Keratinocyte (primary cell): Measurements from ENCODE around the gene INPP4B. TPM values are rescaled to one million over a fixed set of nuclear protein-coding genes. Genes with fewer than 3 reads are reported as not detected.

ENCODE experiments used
- DNase-seq: peaks from one replicate; pipeline ENCODE4 v3.0.0-alpha.2; 2011; ENCODE audit warnings: low read depth, missing footprints, low spot score
- FAIRE-seq: peaks from 2 replicates; lab custom pipeline; 2011; peaks lifted over from hg19 to GRCh38; lab: Jason Lieb, UNC
- H2AFZ ChIP-seq: 2 replicates; pipeline ENCODE4 v1.6.0; 2012; ENCODE audit warnings: low read length, control low read depth, inconsistent platforms; ENCODE audit not compliant: control insufficient read depth
- H3K27ac ChIP-seq: 2 replicates; pipeline ENCODE4 v1.5.1; 2011; ENCODE audit warnings: low read length; ENCODE audit not compliant: control insufficient read depth, insufficient read depth
- H3K27me3 ChIP-seq: 3 replicates; pipeline ENCODE4 v1.6.0; 2011; ENCODE audit warnings: low read length; ENCODE audit not compliant: control insufficient read depth, insufficient read depth; ENCODE audit errors: extremely low read depth
- H3K36me3 ChIP-seq, 2 experiments: 2 replicates in 1 of 2; 3 replicates in 1 of 2; pipeline ENCODE4 v1.5.1; 2011; ENCODE audit warnings: low read length in 2 of 2, mild to moderate bottlenecking in 1 of 2; ENCODE audit not compliant: control insufficient read depth in 2 of 2, insufficient read depth in 2 of 2; ENCODE audit errors: extremely low read depth in 1 of 2
- H3K4me1 ChIP-seq: 3 replicates; pipeline ENCODE4 v1.5.1; 2011; ENCODE audit warnings: low read length; ENCODE audit not compliant: control insufficient read depth, insufficient read depth; ENCODE audit errors: extremely low read depth
- H3K4me2 ChIP-seq: 3 replicates; pipeline ENCODE4 v1.6.0; 2011; ENCODE audit warnings: low read depth, low read length; ENCODE audit not compliant: control insufficient read depth, insufficient read depth; ENCODE audit errors: extremely low read depth
- H3K4me3 ChIP-seq, 3 experiments: fragments of 200-600 bp in 1 of 3; sonication (generic) in 1 of 3; 2 replicates in 2 of 3; 3 replicates in 1 of 3; pipeline ENCODE4 v1.5.1; 2011 to 2016; ENCODE audit warnings: low read length in 3 of 3, mild to moderate bottlenecking in 3 of 3, control low read depth in 2 of 3, inconsistent platforms in 1 of 3, low read depth in 1 of 3, mixed read lengths in 1 of 3, mixed run types in 1 of 3, moderate library complexity in 1 of 3; ENCODE audit not compliant: control insufficient read depth in 2 of 3, insufficient read depth in 2 of 3; ENCODE audit errors: extremely low read depth in 1 of 3
- H3K79me2 ChIP-seq: 2 replicates; pipeline ENCODE4 v1.6.0; 2012; ENCODE audit warnings: low read length; ENCODE audit not compliant: control insufficient read depth, insufficient read depth
- H3K9ac ChIP-seq: 3 replicates; pipeline ENCODE4 v1.6.0; 2011; ENCODE audit warnings: low read length; ENCODE audit not compliant: control insufficient read depth, insufficient read depth; ENCODE audit errors: extremely low read depth
- H3K9me1 ChIP-seq: 3 replicates; pipeline ENCODE4 v1.6.0; 2011; ENCODE audit warnings: low read length; ENCODE audit not compliant: control insufficient read depth, insufficient read depth; ENCODE audit errors: extremely low read depth
- H3K9me3 ChIP-seq: 2 replicates; pipeline ENCODE4 v1.5.1; 2012; ENCODE audit warnings: low read depth, low read length; ENCODE audit not compliant: control insufficient read depth
- H4K20me1 ChIP-seq: 3 replicates; pipeline ENCODE4 v1.6.0; 2011; ENCODE audit warnings: low read length; ENCODE audit not compliant: control insufficient read depth, insufficient read depth; ENCODE audit errors: extremely low read depth
- EZH2 ChIP-seq: IDR thresholded peaks from one replicate; pipeline ENCODE4 v1.6.1; 2012; ENCODE audit warnings: inconsistent platforms, mild to moderate bottlenecking, low read length, moderate library complexity
- dilution Hi-C: fragments of 300-500 bp; cut with MboI; formaldehyde crosslinking; loops from one replicate; pipeline ENCODE4 v1.7.0; 2020; ENCODE audit warnings: low sequenced_read_pairs; ENCODE audit not compliant: extremely low pct_ligation_motif_present
- polyA plus RNA-seq, 5 experiments: library from polyadenylated mRNA; depleted of rRNA in 3 of 5; stranded (reverse) in 3 of 5; stranded (forward) in 1 of 5; unstranded in 1 of 5; fragments of >200 nt; gene quantifications; 1 replicate in 1 of 5; 2 replicates in 3 of 5; 3 replicates in 1 of 5; pipeline versions ENCODE4 v1.2.1 to v1.2.3, GENCODE V29; 2011 to 2012; ENCODE audit warnings: missing spikeins in 2 of 5, low read depth in 1 of 5, low replicate concordance in 1 of 5
- TF ChIP-seq, protein P1 (sequence below), 3 experiments: IDR thresholded peaks in 1 of 3; conservative IDR thresholded peaks in 1 of 3; optimal IDR thresholded peaks in 1 of 3; 2 replicates in 2 of 3; 3 replicates in 1 of 3; pipeline versions ENCODE3 to v1.5.1; 2011; ENCODE audit warnings: low read length in 3 of 3, mild to moderate bottlenecking in 3 of 3, moderate library complexity in 2 of 3, control low read depth in 1 of 3, inconsistent platforms in 1 of 3; ENCODE audit not compliant: insufficient read depth in 2 of 3; ENCODE audit errors: extremely low read depth in 1 of 3

INPP4B gene
- polyA plus RNA-seq, 1 donor (not counting 4 experiments of a cell fraction or from before 2014, with no cell fraction given), result 50.2 TPM

DNA sequence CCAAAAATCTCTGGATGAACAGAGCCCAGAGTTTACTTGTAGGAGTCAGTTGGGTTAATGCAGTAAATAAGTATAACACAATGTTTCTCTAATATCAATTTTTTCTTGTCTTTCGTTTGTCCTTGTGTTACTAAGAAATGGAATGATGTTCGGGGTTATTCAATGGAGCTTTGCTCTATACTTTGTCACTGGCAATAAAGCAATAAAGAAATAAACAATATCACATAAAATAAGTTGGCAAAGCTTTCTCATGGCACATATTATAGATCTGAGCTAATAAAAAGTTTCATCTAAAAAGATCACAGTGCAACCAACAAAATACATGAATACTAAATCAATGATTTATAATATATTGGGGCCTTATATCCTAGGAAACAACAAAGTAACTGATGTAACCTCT lies 32.7 kb downstream of the INPP4B start:
- Histone ChIP-seq H3K4me1 (peaks cover 9% of the 10 kb centered on the region), H4K20me1 (no peaks in the 10 kb centered on the region), H3K27me3 (no peaks in the 10 kb centered on the region), H3K79me2 (no peaks in the 10 kb centered on the region), H3K4me2 (no peak overlapping the region), H3K9ac (no peak overlapping the region), H3K4me3 (no peak overlapping the region), H3K9me1 (no peaks in the 10 kb centered on the region), H3K27ac (no peak overlapping the region), H3K36me3 (no peaks in the 10 kb centered on the region), H2AFZ (no peak overlapping the region), H3K9me3 (no peaks in the 10 kb centered on the region)
- no peak for DNase-seq
- no peak for FAIRE-seq
- no peak for TF ChIP-seq EZH2
- TF ChIP-seq, protein P1, sequence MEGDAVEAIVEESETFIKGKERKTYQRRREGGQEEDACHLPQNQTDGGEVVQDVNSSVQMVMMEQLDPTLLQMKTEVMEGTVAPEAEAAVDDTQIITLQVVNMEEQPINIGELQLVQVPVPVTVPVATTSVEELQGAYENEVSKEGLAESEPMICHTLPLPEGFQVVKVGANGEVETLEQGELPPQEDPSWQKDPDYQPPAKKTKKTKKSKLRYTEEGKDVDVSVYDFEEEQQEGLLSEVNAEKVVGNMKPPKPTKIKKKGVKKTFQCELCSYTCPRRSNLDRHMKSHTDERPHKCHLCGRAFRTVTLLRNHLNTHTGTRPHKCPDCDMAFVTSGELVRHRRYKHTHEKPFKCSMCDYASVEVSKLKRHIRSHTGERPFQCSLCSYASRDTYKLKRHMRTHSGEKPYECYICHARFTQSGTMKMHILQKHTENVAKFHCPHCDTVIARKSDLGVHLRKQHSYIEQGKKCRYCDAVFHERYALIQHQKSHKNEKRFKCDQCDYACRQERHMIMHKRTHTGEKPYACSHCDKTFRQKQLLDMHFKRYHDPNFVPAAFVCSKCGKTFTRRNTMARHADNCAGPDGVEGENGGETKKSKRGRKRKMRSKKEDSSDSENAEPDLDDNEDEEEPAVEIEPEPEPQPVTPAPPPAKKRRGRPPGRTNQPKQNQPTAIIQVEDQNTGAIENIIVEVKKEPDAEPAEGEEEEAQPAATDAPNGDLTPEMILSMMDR (optimal IDR thresholded peaks at IDR 0.05 in 1 of 3, IDR thresholded peaks at IDR 0.05 in 1 of 3, conservative IDR thresholded peaks at IDR 0.05 in 1 of 3; ENCODE audit: extremely low read depth in 1 of 3, insufficient read depth in 2 of 3, low read length in 3 of 3), result no peak
- dilution Hi-C loops, result no loop called here

DNA sequence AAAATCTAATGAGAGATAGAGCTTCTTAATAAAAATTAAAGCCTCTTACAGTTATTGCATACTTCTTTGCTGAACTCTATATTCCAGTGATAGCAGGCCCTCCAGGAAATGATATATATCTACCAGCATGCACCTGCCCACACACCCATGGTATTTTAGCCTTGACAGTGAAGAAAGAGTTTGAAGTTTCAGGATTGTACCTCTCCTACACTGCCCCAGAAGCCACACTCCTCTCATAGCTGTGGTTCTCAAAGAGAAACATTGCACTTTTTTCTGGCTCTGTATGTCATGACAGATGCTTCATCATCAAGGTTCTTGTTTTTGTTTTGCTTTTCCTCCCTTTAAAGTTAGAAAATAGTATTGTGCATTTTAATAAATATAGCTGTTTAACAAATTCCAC lies 34.0 kb downstream of the INPP4B start:
- Histone ChIP-seq H3K4me3 (no peak overlapping the region), H3K79me2 (no peaks in the 10 kb centered on the region), H2AFZ (no peak overlapping the region), H3K36me3 (no peaks in the 10 kb centered on the region), H3K4me2 (no peak overlapping the region), H3K4me1 (peaks cover under 1% of the 10 kb centered on the region), H3K27ac (no peak overlapping the region), H3K9me3 (no peaks in the 10 kb centered on the region), H3K9ac (no peak overlapping the region), H3K27me3 (no peaks in the 10 kb centered on the region), H3K9me1 (no peaks in the 10 kb centered on the region), H4K20me1 (no peaks in the 10 kb centered on the region)
- dilution Hi-C loops, result no loop called here
- no peak for TF ChIP-seq EZH2
- TF ChIP-seq, protein P1 (optimal IDR thresholded peaks at IDR 0.05 in 1 of 3, IDR thresholded peaks at IDR 0.05 in 1 of 3, conservative IDR thresholded peaks at IDR 0.05 in 1 of 3; ENCODE audit: extremely low read depth in 1 of 3, insufficient read depth in 2 of 3, low read length in 3 of 3), result no peak
- no peak for DNase-seq
- FAIRE-seq, result no peak
